NCI-H2107 treated with DMSO at 0.1 percent for 48 hours (cell line): ENCODE data around the gene COL15A1.
"Not testable (repeated sequence)": the region's sequence is repeated elsewhere in the genome, so short reads cannot be mapped to it uniquely, and the experiment has no call there.

Experiments
- DNase-seq: peaks from one replicate; lab custom pipeline; 2025; ENCODE audit not compliant: unreplicated experiment; lab: John Stamatoyannopoulos, UW

Gene COL15A1

DNA sequence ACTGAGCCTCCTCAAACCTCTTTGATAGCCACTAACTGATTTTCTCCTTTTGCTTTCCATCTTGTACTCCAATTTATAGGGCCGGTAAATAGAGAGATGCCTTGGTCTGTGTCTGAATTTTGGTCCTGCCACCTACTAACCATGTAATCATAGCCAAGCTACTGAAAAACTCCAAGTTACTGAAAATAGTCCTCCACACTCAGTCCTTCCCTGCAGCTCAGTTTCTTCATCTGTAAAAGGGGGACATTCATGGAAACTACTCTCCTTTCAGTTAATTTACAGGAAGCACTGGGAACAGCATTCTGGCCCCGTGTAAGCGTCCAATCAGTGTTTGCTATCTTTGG, 131.2 kb downstream of the COL15A1 start:
- DNase-seq, result no peak

DNA sequence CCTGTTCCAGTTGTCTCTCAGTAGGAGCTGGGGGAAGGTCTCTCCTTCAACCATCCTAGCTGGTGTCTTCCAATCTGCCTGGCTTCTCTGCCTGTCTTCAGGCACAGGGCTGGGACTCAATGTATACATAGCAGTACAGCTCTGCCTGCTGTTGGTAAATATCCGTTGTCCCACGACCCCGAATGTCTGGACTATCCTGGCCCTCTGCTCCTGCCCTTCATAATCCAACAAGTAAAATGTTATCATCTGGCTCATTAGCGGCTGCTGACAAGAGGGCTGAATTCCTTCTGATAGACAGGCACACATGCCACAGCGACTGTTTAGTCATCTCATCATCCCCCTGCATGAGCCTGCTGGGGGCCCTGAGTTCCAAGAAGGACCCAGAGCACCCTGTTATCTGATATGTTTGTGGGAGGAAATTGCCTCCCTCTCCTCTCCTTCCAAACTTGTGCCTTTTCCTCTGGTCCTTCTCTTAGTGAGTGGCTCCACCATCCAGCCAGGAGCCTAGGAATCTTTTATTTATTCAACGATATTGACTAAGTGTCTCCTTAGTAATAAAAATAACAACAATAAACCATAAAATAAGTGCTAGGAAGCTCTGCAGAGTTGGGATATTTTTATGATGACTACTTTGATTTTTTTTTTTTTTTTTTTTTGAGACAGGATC, 131.7 kb downstream of the COL15A1 start:
- DNase-seq, result no peak

DNA sequence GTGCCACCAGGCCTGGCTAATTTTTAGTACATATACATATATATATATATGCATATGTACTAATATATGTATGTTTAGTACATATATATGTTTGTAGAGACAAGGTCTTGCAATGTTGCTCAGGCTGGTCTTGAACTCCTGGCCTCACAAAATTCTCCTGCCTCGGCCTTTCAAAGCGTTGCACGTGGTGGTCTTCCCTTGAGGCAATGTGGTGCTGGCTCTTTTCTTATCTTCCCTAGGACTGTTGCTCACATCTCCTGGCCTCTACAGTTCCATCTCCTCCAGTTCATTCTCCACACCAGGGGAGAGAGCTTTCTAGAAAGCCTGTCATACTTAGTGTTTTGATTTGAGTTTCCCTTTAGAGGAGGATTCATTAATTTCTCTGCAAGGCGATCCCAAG, 132.3 kb downstream of the COL15A1 start:
- no peak for DNase-seq

DNA sequence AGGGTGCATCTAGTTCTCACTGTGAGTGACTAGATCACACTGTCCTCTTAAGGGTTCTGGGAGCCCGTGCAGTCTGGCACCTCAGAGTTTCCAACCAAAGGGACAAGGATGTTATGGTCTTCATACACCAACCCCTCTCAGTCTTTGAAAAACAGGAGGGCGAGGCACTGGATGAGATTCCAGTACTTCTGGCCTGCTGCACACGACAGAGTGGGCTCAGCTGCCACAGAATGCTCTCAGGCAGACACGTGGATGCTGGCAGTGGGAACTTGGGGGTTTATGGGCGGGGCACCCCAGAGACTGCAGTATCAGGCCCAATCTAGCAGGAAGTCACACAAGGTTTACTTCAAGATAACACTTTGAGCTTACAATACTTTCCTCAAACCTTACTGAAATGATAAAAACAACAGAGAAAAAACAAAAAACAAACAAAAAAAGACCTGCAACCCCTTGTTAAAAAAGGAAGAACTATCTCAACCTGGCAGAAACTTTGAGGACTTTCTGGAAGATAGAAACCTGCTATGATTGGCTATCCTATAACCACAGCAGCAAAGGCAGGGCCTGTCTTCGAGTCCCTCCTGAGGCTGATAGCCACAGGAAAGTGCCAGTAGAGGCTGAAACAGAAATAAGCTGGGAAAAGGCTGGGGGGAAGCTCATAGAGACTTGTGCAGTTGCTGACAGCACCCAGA, 132.9 kb downstream of the COL15A1 start:
- no peak for DNase-seq

DNA sequence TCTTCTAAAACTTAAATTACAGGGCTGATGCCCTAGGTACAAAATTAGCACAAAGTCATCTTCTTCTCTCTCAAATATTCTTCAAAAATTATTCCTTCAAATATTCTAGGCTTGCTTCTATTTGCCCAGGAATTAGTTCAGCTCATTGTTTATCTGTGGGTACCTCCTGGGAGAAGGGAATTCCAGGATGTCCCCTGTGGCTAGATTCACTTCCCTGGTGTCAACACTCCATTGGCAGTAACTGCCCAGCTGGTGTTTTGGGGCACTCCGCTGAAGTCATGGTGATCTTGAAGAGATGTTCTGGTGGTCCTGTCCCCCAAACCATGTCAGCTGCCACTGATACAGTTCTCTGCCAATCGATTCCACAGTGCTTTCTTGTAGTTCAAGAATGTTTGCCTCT, 135.0 kb downstream of the COL15A1 start:
- DNase-seq, result no peak

DNA sequence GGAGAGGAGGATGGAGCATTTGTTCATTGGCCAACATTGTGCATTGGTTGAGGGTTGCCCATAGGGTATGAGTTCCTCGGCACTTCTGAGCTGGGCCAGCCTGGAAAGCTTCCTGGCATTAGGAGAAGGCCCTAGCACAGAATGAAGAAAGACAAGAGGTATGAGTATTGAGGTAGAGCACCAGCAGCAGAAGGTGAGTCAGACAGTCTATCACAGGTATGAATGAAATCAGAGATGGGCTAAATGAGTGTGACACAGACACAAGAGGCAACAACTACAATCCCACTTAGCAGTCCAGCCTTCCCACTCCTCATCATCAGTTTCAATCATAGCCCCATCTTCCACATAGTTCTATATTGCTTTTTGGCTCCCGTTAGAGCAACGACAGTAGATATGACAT, 135.8 kb downstream of the COL15A1 start:
- DNase-seq, result no peak

DNA sequence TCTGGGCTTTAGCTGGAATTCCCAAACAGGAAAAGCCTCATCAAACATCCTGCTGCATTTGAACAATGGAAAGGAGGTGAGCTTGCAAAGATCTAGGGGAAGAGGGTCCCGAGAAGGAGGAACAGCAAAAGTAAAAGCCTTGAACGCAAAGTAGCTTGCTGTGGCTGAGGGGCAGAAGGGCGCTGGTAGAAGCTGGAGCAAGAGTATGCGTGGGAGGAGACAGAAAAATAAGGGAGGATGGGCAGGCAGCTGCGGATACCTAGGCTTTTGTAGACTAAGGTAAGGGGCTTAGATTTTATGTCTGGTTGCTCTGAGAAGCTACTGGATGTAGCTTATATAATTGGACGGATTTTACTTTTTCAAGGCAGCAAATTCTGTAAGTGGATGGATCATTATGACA, 139.3 kb downstream of the COL15A1 start:
- no peak for DNase-seq

DNA sequence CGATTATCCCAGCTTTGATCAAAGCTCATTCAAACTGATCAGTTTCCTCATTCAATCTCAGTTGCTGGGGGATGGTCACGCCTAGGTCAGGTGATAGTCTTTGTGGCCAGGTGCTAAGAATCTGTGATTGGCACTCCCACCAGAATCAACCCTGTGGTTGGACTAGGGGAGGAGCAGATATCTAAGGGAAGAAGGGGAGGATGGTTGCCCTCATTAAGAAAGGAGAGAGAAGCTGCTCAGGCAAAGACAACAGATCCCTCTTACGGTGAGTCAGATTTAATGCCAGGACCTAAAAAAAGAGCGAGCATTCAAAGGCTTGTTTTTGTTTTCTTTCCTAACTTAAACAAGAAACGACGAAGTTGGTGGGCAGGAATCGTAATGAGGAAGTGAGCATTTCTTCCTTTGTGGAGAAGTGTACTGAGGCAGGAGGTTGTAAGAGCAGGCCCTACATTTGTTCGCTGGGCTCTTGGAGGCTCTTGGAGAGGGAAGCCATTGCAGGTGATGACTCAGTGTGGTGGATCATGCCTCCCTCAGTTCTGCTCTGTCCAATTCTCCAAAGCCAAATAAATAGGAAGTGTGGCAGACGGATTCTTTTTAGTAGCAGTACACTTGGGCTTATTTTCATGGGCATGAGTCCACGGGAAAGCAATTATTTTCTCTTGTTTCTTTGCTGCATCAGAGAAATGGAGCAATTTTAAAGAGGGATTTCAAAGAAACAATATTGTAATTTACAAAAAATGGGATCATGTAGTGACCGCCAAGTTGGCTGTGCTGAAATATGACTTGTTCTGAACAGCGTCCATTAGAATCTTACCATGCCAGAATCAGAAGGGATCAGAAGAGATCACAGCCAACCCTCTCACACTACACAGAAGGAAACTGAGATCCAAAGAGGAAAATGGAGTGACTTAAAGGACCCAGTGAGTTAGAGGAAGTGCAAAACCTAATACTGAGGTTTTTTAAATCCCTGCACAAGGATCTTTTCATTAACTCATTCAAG, 142.5 kb downstream of the COL15A1 start:
- no peak for DNase-seq

DNA sequence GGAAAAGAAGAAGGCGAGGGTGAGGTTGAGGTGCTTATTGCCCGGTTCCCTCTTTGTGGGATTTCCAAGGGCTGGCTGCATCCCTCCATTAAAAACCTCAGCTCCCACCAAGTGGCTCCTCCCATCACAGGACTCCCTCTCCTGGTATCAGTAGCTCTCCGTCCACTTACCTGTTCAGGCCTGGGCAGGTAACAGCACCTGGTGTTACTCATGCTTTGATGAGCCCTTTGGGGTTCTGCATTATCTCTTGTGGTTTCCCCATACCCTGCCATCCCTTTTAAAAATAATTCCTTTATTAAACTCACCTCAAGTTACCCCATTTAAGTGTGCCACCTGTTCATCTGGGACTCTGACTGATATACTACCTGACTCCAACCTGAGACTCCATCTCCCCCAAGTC, 143.8 kb downstream of the COL15A1 start:
- DNase-seq, result no peak

DNA sequence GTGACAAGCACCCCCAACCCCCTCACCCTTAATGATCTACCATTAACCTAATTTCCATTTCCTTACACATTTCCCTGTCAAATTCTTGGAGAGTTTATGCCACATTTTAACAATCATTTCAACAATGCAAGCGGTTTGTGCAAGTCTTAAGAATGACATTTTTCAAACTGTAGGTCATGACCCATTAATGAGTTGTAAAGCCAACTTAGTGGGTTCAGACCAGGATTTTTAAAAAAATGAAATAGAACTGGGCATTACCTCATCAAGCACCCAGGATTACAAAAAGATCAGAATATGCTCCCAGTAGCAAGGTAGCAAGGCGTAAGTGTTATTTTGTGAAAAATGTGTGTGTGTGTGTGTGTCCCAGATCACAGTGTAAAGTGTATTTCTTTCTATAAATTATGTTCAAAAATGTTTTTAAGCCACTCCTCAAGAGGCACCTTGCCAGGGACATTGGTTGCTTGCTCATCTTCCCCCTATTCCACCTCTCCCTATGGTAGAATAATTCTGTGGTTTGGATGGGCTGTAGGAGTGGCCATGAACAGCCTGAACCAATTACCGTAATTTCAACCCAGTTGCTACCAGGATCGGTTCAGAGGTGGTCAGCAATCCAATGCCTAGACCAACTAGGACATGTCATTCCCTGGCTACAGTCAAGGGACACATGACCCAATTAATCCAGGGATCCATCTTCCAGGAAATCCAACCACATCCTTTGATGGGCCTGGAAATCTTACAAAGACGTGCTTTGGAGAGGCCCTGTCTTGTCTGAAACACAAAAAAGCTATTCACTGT, 146.8 kb downstream of the COL15A1 start:
- no peak for DNase-seq

DNA sequence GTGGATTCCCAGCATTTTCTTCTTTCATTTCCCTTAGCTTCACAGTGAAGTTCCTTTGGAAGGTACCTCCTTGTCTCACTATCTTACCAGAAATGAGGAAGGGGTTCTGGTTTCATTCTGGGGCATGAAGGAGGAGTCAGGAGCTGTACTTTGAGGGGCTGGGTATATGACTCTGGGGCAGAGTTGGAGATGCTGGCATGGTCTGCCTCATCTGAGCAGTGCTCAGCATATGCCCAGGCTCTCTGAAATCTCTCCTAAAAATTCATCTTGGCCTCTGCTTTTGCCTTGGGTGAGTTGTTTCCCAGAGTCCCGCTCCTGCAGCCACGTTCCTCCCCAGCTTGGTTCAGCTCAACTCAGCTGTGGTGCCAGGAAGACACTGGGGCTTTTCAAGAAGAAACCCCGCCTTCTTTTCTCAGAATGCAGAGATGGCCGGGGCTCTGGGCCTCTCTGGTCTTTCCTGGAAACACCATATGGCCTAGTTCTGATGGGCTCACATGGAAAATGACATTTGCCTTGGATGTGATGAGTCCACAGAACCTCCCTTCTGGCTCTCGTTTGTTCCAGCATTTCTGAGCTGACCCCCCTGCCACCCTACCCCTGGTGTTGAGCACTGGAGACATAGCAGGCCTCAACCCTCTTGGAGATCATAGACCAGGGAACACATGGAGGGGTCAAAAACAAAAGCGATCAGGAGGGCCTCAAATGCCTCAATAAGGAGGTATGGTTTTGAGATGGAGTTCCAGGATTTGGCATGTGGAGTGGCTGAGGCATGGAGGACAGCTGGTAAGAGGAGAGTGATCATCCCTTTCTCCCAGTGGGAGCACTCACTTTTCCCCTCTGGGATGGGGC, 149.2 kb downstream of the COL15A1 start:
- DNase-seq, result no peak

DNA sequence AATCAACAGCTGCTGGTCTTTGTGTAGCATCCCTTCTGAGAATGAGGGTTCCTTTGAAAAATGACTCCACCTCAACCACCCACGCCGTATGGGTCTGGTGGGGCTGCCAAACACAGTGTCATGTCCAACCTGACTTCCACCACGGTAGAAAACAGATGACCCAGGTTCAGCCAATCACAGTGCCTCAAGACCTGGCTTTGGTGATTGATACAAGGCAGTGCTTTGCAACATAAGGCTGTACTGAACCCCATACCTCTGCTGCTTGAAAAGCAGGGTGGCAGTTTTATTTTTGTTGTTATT, 149.7 kb downstream of the COL15A1 start:
- no peak for DNase-seq

DNA sequence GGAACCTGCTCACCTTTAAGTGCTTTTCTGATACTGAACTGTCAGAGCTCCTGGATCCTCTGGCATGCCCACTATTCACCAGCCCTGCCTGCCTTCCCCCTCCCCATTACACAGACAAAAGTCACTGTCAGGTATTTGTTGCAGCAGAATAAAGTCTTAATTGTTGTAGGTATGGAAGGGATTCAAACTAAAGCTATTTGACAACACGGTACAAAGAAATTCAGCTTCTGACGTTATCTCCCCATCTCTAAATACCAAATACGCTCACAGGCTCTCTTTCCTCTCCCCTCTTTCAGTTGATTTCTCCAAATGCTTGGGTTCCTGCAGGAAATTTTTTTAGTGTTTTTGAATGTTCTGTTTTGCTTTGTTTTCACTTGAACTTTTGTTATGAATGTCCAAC, 151.9 kb downstream of the COL15A1 start:
- DNase-seq, result no peak

DNA sequence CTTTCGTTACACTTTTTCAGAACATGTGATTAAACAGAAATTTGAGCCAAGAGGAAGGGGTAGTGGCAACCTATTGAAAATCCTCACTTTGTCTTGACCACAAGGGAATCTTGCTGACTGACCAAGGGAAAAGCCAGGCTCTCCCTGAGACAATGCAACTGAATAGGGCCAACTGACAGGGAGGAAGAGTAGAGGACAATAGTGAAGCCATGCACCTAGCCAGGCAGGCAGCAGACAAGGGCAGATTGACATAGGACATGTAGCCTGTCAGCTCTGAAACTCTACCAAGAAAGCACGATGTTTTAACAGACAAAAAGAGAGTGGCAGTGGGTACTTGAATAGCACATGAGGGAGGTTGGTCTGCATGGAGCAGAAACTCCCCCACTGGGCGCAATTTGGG, 152.7 kb downstream of the COL15A1 start:
- DNase-seq, result no peak

DNA sequence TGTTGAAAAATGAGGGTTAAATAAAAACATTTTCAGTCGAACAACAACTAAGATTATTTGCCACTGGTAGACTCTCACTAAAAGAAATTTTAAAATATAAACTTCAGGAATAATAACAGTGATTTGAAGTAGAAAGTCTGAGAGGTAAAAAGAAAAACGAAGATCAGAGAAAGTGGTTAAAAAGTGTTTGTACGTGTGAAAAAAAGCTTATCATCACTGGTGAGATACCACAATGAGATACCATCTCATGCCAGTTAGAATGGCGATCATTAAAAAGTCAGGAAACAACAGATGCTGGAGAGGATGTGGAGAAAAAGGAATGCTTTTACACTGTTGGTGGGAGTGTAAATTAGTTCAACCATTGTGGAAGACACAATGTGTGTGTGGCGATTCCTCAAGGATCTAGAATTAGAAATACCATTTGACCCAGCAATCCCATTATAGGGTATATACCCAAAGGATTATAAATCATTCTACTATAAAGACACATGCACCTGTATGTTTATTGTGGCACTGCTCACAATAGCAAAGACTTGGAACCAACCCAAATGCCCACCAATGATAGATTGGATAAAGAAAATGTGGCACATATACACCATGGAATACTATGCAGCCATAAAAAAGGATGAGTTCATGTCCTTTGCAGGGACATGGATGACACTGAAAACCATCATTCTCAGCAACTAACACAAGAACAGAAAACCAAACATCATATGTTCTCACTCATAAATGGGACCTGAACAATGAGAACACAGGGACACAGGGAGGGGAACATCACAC, 156.3 kb downstream of the COL15A1 start:
- not testable (repeated sequence) for DNase-seq

DNA sequence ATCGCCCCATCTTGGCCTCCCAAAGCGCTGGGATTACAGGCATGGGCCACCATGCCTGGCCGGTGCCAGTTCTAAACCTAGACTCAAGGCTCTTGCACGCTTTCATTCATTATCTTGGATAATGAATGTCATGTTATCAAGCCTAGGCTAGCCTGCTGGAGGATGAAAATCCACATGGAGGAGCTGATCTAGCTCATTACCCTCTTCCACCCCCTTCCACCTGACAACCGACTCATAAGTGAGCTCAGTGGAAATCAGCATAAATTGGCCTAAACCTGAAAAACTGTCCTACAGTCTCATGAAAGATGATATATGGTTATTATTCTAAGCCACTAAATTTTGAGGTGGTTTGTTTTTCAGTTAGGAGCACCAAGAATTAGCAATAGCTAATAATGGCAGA, 157.6 kb downstream of the COL15A1 start:
- DNase-seq, result no peak

DNA sequence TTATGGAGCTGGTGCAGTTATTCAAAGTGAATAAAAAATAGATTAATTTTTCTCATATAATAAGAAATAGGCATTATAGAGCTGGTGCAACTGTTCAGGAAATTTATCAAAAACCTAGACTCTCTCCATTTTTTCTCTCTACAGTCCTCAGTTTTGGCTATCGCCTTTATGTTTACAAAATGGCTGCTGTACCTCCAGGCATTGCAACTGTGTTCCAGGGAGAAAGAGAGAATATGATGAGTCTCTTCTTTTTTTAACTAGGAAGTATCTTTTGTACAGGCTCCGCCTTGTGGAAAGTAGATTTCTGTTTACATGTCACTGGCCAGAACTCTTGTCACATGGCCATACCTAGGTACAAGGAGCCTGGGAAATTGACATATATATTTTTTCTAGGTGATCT, 158.1 kb downstream of the COL15A1 start:
- no peak for DNase-seq

DNA sequence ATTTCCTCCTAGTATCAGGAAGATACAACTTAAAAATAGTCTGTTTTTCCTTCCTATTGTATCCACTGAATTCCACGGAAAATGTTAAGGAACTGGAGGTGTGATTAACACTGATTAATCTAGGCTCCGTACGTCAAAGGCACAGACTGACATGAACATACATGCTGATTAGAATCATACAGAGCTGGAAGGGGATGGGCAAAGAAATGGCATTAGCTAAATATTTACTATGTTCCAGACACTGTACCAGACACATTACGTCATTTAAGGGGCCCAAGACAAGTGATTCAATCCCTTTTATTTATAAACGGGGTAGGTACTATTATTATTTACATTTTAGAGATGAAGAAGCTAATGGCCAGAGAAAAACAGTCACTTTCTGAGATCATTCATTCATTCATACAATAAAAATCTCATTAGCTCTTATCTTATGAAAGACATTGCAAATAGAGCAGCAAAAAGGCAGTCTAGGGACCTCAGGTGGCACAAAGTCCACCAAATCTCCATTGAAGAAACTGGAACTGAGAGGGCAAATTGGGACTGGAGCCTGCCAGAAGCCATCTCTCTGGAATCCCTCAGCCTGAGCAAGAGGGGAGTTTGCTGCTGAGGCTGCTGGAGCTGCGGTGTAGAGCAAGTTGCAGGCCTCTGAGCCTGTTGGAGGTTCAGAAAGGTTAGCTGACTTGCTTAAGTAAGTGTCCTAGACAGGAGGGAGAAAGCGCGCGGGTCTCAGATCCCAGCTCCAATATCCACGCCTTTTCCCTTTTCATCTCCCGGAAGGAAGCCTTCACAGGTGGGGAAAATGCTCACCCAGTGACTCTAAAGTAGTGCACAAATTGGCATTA, 159.6 kb downstream of the COL15A1 start:
- no peak for DNase-seq
